ENCODE data around the gene TTYH3. TPM values are rescaled to one million over a fixed set of nuclear protein-coding genes. Genes with fewer than 3 reads are reported as not detected.

Gene TTYH3
- total RNA-seq, 1 experiment from 2014 or later = 114 TPM

GRCh38 chr7:2655870-2656614 is 24.3 kb downstream of the TTYH3 start:
- no peaks in the 10 kb centered on the region for H3K9me3 ChIP-seq (ENCODE audit: insufficient read depth, low read depth)
- CTCF ChIA-PET = no interaction called here
- no peak for TF ChIP-seq EZH2 (IDR thresholded peaks at IDR 0.05; ENCODE audit: low read depth)
- TF ChIP-seq, protein P1, sequence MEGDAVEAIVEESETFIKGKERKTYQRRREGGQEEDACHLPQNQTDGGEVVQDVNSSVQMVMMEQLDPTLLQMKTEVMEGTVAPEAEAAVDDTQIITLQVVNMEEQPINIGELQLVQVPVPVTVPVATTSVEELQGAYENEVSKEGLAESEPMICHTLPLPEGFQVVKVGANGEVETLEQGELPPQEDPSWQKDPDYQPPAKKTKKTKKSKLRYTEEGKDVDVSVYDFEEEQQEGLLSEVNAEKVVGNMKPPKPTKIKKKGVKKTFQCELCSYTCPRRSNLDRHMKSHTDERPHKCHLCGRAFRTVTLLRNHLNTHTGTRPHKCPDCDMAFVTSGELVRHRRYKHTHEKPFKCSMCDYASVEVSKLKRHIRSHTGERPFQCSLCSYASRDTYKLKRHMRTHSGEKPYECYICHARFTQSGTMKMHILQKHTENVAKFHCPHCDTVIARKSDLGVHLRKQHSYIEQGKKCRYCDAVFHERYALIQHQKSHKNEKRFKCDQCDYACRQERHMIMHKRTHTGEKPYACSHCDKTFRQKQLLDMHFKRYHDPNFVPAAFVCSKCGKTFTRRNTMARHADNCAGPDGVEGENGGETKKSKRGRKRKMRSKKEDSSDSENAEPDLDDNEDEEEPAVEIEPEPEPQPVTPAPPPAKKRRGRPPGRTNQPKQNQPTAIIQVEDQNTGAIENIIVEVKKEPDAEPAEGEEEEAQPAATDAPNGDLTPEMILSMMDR (conservative IDR thresholded peaks at IDR 0.05) = no peak
- H3K79me2 ChIP-seq (ENCODE audit: low read depth) = no peaks in the 10 kb centered on the region
- no peaks in the 10 kb centered on the region for H3K27me3 ChIP-seq (ENCODE audit: insufficient read depth, low read depth)
- no peak overlapping the region for H3K4me2 ChIP-seq
- no peaks in the 10 kb centered on the region for H3K9me2 ChIP-seq (ENCODE audit: insufficient read depth)
- no peaks in the 10 kb centered on the region; the same call in 1 of the 2 replicates for H3F3A ChIP-seq (ENCODE audit: insufficient read depth, low read depth)
- intact Hi-C loops (cut with micrococcal nuclease; ENCODE audit: unreplicated experiment) = no loop called here
- DNase-seq = no peak
- H3K36me3 ChIP-seq (ENCODE audit: low read depth) = no peaks in the 10 kb centered on the region
- no TSS peak for BruUV-seq (replicated peaks)
- H2AFZ ChIP-seq = no peak overlapping the region
- H3K4me3 ChIP-seq = no peak overlapping the region
- no peaks in the 10 kb centered on the region for H3K4me1 ChIP-seq (replicated peaks; ENCODE audit: insufficient read depth)
- peaks cover 4% of the 10 kb centered on the region; the same call in 1 of the 2 replicates for H4K20me1 ChIP-seq (ENCODE audit: insufficient read depth)
- no peak overlapping the region for H3K27ac ChIP-seq
- POLR2A ChIA-PET (ENCODE audit: unreplicated experiment) = no interaction called here

DNA sequence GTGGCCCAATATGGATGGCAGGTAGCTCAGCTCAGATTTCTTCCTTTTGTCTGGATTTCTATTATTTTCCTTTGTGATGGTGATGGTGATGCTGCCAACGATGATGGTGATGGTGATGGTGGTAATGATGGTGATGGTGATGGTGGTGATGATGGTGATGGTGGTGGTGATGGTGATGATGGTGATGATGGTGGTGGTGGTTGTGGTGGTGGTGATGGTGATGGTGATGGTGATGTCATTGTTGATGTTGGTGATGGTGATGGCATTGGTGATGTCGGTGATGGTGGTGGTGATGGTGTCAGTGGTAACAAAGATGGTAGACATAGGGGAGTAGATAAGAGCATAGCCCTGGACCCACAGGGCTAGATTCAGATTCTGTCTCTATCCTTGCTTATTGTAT is 25.4 kb downstream of the TTYH3 start:
- Histone ChIP-seq H2AFZ (no peak overlapping the region), H4K20me1 (ENCODE audit: insufficient read depth) (peaks cover 4% of the 10 kb centered on the region; the same call in 1 of the 2 replicates), H3K4me1 (replicated peaks; ENCODE audit: insufficient read depth) (no peaks in the 10 kb centered on the region), H3K79me2 (ENCODE audit: low read depth) (no peaks in the 10 kb centered on the region), H3K36me3 (ENCODE audit: low read depth) (no peaks in the 10 kb centered on the region), H3F3A (ENCODE audit: insufficient read depth, low read depth) (no peaks in the 10 kb centered on the region; the same call in 1 of the 2 replicates), H3K9me2 (ENCODE audit: insufficient read depth) (no peaks in the 10 kb centered on the region), H3K27ac (no peak overlapping the region), H3K9me3 (ENCODE audit: insufficient read depth, low read depth) (no peaks in the 10 kb centered on the region), H3K4me2 (no peak overlapping the region), H3K27me3 (ENCODE audit: insufficient read depth, low read depth) (no peaks in the 10 kb centered on the region), H3K4me3 (no peak overlapping the region)
- POLR2A ChIA-PET (ENCODE audit: unreplicated experiment) = interaction anchor here (0.7 kb wide), 2 partner anchors 129 to 192 kb away, joined by 3 to 9 read pairs; no protein-coding TSS in a partner anchor
- BruUV-seq (replicated peaks) = no TSS peak
- TF ChIP-seq EZH2 (IDR thresholded peaks at IDR 0.05; ENCODE audit: low read depth) = no peak
- TF ChIP-seq, protein P1 (conservative IDR thresholded peaks at IDR 0.05) = no peak
- intact Hi-C loops (cut with micrococcal nuclease; ENCODE audit: unreplicated experiment) = no loop called here
- no peak for DNase-seq
- CTCF ChIA-PET = no interaction called here

- Histone ChIP-seq H3K27ac (no peak overlapping the region), H3K4me1 (replicated peaks; ENCODE audit: insufficient read depth) (no peaks in the 10 kb centered on the region), H3K9me2 (ENCODE audit: insufficient read depth) (no peaks in the 10 kb centered on the region), H3K79me2 (ENCODE audit: low read depth) (no peaks in the 10 kb centered on the region), H3K27me3 (ENCODE audit: insufficient read depth, low read depth) (no peaks in the 10 kb centered on the region), H3K9me3 (ENCODE audit: insufficient read depth, low read depth) (no peaks in the 10 kb centered on the region), H3K4me2 (no peak overlapping the region), H2AFZ (no peak overlapping the region), H3K36me3 (ENCODE audit: low read depth) (no peaks in the 10 kb centered on the region), H3K4me3 (no peak overlapping the region), H3F3A (ENCODE audit: insufficient read depth, low read depth) (no peaks in the 10 kb centered on the region; the same call in 1 of the 2 replicates), H4K20me1 (ENCODE audit: insufficient read depth) (peaks cover 4% of the 10 kb centered on the region; the same call in 1 of the 2 replicates)
- TF ChIP-seq, protein P1 (conservative IDR thresholded peaks at IDR 0.05) = no peak
- TF ChIP-seq EZH2 (IDR thresholded peaks at IDR 0.05; ENCODE audit: low read depth) = no peak
- intact Hi-C loops (cut with micrococcal nuclease; ENCODE audit: unreplicated experiment) = no loop called here
- ChIA-PET CTCF (interaction anchor here (0.6 kb wide), 1 partner anchor 23 kb away, joined by 3 read pairs; no protein-coding TSS in a partner anchor), POLR2A (ENCODE audit: unreplicated experiment) (no interaction called here)
- no peak for DNase-seq
- no TSS peak for BruUV-seq (replicated peaks)
These were observed 26.3 kb downstream of the TTYH3 start for GRCh38 chr7:2657920-2658671.
